ENCODE measurements around the gene PHAF1. TPM values are rescaled to one million over a fixed set of nuclear protein-coding genes. Genes with fewer than 3 reads are reported as not detected.

PHAF1 gene
- total RNA-seq, 4 donors from 2014 or later: 44.0 to 60.9 (median 53.1) TPM

DNA sequence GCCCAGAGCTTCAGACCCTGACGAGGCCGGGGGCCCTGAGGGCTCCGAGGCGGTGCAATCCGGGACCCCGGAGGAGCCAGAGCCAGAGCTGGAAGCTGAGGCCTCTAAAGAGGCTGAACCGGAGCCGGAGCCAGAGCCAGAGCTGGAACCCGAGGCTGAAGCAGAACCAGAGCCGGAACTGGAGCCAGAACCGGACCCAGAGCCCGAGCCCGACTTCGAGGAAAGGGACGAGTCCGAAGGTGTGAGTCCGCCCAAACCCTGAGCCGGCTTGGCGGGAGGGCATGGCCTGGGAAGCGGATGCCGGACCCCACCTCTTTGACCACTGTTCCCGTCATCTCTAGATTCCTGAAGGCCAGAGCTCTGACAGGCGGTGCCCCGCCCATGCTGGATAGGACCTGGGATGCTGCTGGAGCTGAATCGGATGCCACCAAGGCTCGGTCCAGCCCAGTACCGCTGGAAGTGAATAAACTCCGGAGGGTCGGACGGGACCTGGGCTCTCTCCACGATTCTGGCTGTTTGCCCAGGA lies 65.0 kb downstream of the PHAF1 start:
- 38% methylated on average over 21 of the region's 31 CpGs for WGBS
- DNase-seq (ENCODE audit: low spot score in 2 of 2): no peak
- Histone ChIP-seq H3K27ac (peak overlapping the region; percentile 91), H3K36me3 (no peaks in the 10 kb centered on the region), H3K4me3 (peak overlapping the region; percentile 60), H3K4me1 (peaks cover 79% of the 10 kb centered on the region), H3K9me3 (no peaks in the 10 kb centered on the region), H3K27me3 (no peaks in the 10 kb centered on the region)
- no peak for TF ChIP-seq POLR2A (IDR thresholded peaks at IDR 0.05)
- TF ChIP-seq, protein P1, sequence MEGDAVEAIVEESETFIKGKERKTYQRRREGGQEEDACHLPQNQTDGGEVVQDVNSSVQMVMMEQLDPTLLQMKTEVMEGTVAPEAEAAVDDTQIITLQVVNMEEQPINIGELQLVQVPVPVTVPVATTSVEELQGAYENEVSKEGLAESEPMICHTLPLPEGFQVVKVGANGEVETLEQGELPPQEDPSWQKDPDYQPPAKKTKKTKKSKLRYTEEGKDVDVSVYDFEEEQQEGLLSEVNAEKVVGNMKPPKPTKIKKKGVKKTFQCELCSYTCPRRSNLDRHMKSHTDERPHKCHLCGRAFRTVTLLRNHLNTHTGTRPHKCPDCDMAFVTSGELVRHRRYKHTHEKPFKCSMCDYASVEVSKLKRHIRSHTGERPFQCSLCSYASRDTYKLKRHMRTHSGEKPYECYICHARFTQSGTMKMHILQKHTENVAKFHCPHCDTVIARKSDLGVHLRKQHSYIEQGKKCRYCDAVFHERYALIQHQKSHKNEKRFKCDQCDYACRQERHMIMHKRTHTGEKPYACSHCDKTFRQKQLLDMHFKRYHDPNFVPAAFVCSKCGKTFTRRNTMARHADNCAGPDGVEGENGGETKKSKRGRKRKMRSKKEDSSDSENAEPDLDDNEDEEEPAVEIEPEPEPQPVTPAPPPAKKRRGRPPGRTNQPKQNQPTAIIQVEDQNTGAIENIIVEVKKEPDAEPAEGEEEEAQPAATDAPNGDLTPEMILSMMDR (IDR thresholded peaks at IDR 0.05): no peak
- TF ChIP-seq POLR2AphosphoS5 (IDR thresholded peaks at IDR 0.05): no peak
- no peak for TF ChIP-seq EP300 (IDR thresholded peaks at IDR 0.05)

DNA sequence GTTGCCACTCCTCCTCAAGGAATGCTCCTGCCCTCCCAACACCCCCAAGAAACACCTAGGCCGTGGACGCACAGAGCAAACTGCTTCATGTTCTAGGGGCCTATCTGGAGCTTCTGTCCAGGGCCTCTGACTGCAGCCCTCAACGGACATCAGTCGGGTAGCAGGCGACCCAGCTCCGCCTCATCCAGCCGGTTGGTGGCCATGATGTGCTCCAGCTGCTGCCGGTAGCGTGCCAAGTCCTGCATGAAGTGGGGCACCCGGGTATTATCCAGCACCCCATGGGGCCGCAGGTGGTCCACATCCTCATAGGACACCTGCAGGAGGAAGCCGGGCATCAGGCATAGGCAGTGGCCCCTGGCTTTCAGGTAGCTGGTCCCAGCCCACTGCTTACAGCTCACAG lies 66.9 kb downstream of the PHAF1 start:
- TF ChIP-seq POLR2AphosphoS5 (IDR thresholded peaks at IDR 0.05): no peak
- TF ChIP-seq POLR2A (IDR thresholded peaks at IDR 0.05): no peak
- TF ChIP-seq, protein P1 (IDR thresholded peaks at IDR 0.05): no peak
- no peak for TF ChIP-seq EP300 (IDR thresholded peaks at IDR 0.05)
- 82% methylated on average over 11 of the region's 12 CpGs for WGBS
- Histone ChIP-seq H3K27me3 (no peaks in the 10 kb centered on the region), H3K4me3 (no peak overlapping the region), H3K27ac (no peak overlapping the region), H3K4me1 (peaks cover 60% of the 10 kb centered on the region), H3K9me3 (no peaks in the 10 kb centered on the region), H3K36me3 (no peaks in the 10 kb centered on the region)
- DNase-seq (ENCODE audit: low spot score in 2 of 2): no peak

DNA sequence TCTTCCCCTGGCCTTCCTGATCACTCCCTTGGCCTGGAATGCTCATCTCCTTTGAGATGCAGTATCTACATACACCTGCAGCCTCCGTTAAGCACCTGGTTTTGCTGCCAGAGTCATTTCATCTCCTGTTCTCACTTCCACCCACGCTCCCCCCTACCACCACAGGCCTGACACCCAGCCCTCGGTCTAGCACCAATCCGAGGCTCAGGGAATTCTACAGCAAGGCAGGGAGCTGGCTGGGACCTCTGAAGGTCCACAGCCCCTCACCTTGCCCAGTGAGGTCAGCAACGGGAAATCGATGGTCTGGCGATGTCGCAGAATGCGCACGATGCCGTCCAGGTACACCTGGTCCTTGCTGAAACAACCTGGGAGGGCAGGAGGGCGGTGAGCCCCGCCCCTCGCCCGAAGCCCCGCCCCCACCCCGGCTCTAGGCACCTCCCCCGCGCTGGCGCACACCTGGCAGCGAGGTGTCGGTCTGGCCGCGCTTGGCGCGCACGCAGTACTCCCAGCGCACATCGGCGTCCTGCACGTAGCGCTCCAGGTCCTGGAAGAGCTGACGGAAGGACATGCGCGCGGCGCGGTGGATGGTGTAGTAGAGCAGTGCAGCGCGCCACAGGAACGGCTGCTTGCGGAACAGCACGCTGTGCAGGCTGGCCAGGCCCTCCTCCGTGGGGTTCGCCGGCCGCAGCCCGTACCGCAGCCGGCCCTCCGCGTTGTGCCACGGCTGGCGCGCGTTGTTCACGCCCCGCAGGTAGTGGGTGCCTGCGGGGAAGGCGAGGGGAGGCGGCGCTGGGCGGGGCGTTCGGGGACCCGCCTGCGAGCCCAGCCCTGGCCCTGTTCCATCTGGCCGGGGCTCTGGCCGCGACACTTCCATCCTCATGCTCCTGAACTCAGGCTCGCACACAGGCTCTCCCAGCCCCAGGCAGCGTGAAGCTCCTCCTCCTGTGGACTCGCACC lies 68.3 kb downstream of the PHAF1 start:
- H3K27me3 ChIP-seq: no peaks in the 10 kb centered on the region
- no peaks in the 10 kb centered on the region for H3K36me3 ChIP-seq
- no peaks in the 10 kb centered on the region for H3K9me3 ChIP-seq
- WGBS: 30% methylated on average over 4 of the region's 73 CpGs
- peak overlapping the region; percentile 48 for H3K4me3 ChIP-seq
- DNase-seq (ENCODE audit: low spot score in 2 of 2): no peak
- H3K4me1 ChIP-seq: peaks cover 55% of the 10 kb centered on the region
- TF ChIP-seq POLR2A (IDR thresholded peaks at IDR 0.05) (no peak), POLR2AphosphoS5 (IDR thresholded peaks at IDR 0.05) (peak in 1 of 3 donors; percentile 39)
- peak overlapping the region; percentile 62 for H3K27ac ChIP-seq

DNA sequence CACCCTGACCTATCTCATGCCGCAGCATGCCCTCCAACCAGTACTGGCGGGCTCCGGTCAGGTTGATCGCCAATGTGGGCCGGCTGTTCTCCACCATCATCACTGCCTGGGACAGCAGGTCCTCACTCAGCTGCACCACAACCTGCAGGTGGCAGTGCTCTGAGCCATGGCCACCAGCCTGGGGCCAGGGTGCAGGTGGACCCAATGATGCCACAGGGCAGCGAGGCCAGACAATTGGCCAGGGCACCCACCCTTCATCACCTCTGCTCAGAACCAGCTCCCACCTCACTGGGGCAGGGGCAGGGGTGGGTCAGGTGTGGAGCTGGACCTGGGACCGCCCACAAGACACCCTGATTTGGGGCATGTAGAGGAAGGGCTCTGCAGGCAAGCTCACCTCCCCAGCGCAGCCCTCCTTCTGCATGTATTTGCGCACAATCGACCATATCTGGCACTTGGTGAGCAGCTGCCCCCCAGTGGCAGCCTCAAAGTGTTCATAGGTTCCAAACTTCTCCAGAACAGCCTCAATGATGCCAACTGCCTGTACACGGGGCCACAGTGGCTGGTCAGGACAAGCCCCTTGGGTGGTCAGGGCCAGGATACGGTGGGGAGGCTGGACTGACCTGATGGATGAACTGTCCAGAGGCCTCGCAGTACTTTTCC lies 69.8 kb downstream of the PHAF1 start:
- WGBS: 78% methylated on average over 9 of the region's 13 CpGs
- no peak for TF ChIP-seq EP300 (IDR thresholded peaks at IDR 0.05)
- TF ChIP-seq, protein P1 (IDR thresholded peaks at IDR 0.05): peak in 1 of 2 donors; percentile 13
- Histone ChIP-seq H3K4me3 (no peak overlapping the region), H3K27ac (no peak overlapping the region), H3K27me3 (no peaks in the 10 kb centered on the region), H3K36me3 (no peaks in the 10 kb centered on the region), H3K4me1 (peaks cover 48% of the 10 kb centered on the region), H3K9me3 (no peaks in the 10 kb centered on the region)
- DNase-seq (ENCODE audit: low spot score in 2 of 2): no peak

DNA sequence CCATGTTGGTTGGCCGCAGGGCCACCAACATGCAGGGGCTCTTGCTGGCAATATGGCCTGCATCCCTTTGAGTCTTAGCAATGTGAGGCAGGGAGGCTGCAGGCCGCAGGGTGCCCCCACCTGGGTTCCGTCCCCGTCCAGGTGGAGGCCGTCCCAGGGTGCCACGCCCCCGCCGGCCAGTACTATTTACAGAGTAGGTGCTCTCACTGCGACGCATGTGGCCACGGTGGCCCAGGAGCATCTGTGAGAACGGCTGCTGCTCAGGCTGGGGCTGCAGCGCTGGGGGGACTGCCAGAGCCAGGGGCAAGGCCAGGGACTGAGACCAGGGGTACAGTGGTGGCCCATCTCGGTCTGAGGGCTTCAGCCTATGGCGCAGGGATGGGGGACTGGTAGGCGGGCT lies 70.4 kb downstream of the PHAF1 start:
- H3K4me3 ChIP-seq: no peak overlapping the region
- peaks cover 48% of the 10 kb centered on the region for H3K4me1 ChIP-seq
- 90% methylated on average over 6 of the region's 16 CpGs for WGBS
- H3K9me3 ChIP-seq: no peaks in the 10 kb centered on the region
- TF ChIP-seq EP300 (IDR thresholded peaks at IDR 0.05) (no peak), POLR2A (IDR thresholded peaks at IDR 0.05) (no peak), POLR2AphosphoS5 (IDR thresholded peaks at IDR 0.05) (no peak)
- TF ChIP-seq, protein P1 (IDR thresholded peaks at IDR 0.05): no peak
- H3K36me3 ChIP-seq: no peaks in the 10 kb centered on the region
- H3K27ac ChIP-seq: no peak overlapping the region
- H3K27me3 ChIP-seq: no peaks in the 10 kb centered on the region
- DNase-seq (ENCODE audit: low spot score in 2 of 2): no peak
